Caki2 (cell line): ENCODE results near the gene OTX2. TPM values are rescaled to one million over a fixed set of nuclear protein-coding genes. Genes with fewer than 3 reads are reported as not detected.
A peak's percentile ranks its signal among the peaks of the same experiment; 100 is the strongest.

Source experiments
- DNase-seq: peaks from one replicate; pipeline ENCODE4 v3.0.0-alpha.2; 2015; ENCODE audit warnings: low read depth
- in situ Hi-C: cut with HindIII; loops from 2 replicates; pipeline ENCODE4 v1.10.0; 2016; ENCODE audit warnings: low sequenced_read_pairs, low pct_unique_long_range_greater_than_20kb, mixed read lengths
- total RNA-seq: library from RNA; depleted of rRNA; stranded (reverse); fragments of >200 nt; shearing (Covaris generic); gene quantifications from 2 replicates; pipeline ENCODE4 v1.2.3, GENCODE V29; 2014; ENCODE audit warnings: low replicate concordance

OTX2 gene
- total RNA-seq, 1 experiment from 2014 or later, result not detected

- no peak for DNase-seq
- in situ Hi-C loops, result no loop called here
Measured at GRCh38 chr14:56801920-56802319, 8.4 kb downstream of the OTX2 start.

GRCh38 chr14:56799343-56799645 is 11.0 kb downstream of the OTX2 start:
- in situ Hi-C loops, result no loop called here
- no peak for DNase-seq

- in situ Hi-C loops, result no loop called here
- DNase-seq, result no peak
Measured at GRCh38 chr14:56798447-56799342, 11.6 kb downstream of the OTX2 start.

GRCh38 chr14:56797569-56798446 is 12.5 kb downstream of the OTX2 start:
- in situ Hi-C loops, result no loop called here
- DNase-seq, result no peak

GRCh38 chr14:56797003-56797568 is 13.2 kb downstream of the OTX2 start:
- in situ Hi-C loops, result no loop called here
- DNase-seq, result no peak

GRCh38 chr14:56796259-56796658 is 14.0 kb downstream of the OTX2 start:
- no peak for DNase-seq
- in situ Hi-C loops, result no loop called here

GRCh38 chr14:56795284-56795622 is 15.0 kb downstream of the OTX2 start:
- in situ Hi-C loops, result no loop called here
- no peak for DNase-seq

GRCh38 chr14:56794557-56795283 is 15.6 kb downstream of the OTX2 start:
- in situ Hi-C loops, result no loop called here
- no peak for DNase-seq

- in situ Hi-C loops, result no loop called here
Measured at GRCh38 chr14:56794088-56794556, 16.2 kb downstream of the OTX2 start.

GRCh38 chr14:56789955-56790354 is 20.3 kb downstream of the OTX2 start:
- no peak for DNase-seq
- in situ Hi-C loops, result no loop called here

More at GRCh38 chr14:56794088-56794556, 16.2 kb downstream of the OTX2 start:
- no peak for DNase-seq

GRCh38 chr14:56787530-56787929 is 22.7 kb downstream of the OTX2 start:
- in situ Hi-C loops, result no loop called here
- DNase-seq, result no peak

- in situ Hi-C loops, result no loop called here
Measured at GRCh38 chr14:56782711-56783110, 27.6 kb downstream of the OTX2 start.

GRCh38 chr14:56774503-56774902 is 35.8 kb downstream of the OTX2 start:
- in situ Hi-C loops, result no loop called here
- DNase-seq, result no peak

More at GRCh38 chr14:56782711-56783110, 27.6 kb downstream of the OTX2 start:
- peak; percentile 32 for DNase-seq

GRCh38 chr14:56770512-56770911 is 39.8 kb downstream of the OTX2 start:
- no peak for DNase-seq
- in situ Hi-C loops, result no loop called here

- in situ Hi-C loops, result no loop called here
- no peak for DNase-seq
Measured at GRCh38 chr14:56760164-56760914, 49.9 kb downstream of the OTX2 start.

GRCh38 chr14:56759633-56760032 is 50.6 kb downstream of the OTX2 start:
- DNase-seq, result no peak
- in situ Hi-C loops, result no loop called here

GRCh38 chr14:56759094-56759493 is 51.2 kb downstream of the OTX2 start:
- no peak for DNase-seq
- in situ Hi-C loops, result no loop called here

GRCh38 chr14:56754921-56755320 is 55.4 kb downstream of the OTX2 start:
- in situ Hi-C loops, result no loop called here

More at GRCh38 chr14:56754921-56755320, 55.4 kb downstream of the OTX2 start:
- no peak for DNase-seq
